ENCODE results near the gene PTAFR. TPM values are rescaled to one million over a fixed set of nuclear protein-coding genes. Genes with fewer than 3 reads are reported as not detected.

PTAFR gene
- total RNA-seq, 2 donors from 2014 or later = 2.4 to 3.7 TPM

GRCh38 chr1:28180306-28181305, 4.1 kb upstream of the PTAFR start:
- ATAC-seq = peak; percentile 64
- no peak for DNase-seq
- intact Hi-C loops (cut with DNase I, micrococcal nuclease) = no loop called here

- ATAC-seq (no peak), DNase-seq (no peak)
- intact Hi-C loops (cut with DNase I, micrococcal nuclease) = no loop called here
These were observed 2.4 kb upstream of the PTAFR start for GRCh38 chr1:28178690-28179485.

DNA sequence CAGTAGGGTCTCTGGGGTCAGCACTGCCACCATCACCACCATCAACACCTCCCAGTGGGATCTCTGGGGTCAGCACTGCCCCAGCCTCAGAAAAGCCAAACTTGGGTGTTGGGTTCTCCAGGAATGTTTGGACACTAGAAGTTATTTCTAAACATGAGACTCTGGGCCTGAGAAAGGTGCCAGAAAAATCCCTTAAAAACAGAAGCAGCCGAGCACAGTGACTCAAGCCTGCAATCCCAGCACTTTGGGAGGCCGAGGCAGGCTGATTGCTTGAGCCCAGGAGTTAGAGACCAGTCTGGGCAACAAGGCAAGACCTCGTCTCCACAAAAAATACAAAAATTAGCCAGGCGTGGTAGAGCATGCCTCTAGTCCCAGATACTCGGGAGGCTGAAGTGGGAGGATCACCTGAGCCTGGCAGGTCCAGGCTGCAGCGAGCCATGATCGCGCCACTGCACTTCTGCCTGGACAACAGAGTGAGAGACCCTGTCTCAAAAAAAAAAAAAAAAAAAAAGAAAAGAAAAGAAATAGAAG, 470 bp downstream of the PTAFR start:
- no peak for DNase-seq
- intact Hi-C loops (cut with DNase I, micrococcal nuclease) = no loop called here
- no peak for ATAC-seq

DNA sequence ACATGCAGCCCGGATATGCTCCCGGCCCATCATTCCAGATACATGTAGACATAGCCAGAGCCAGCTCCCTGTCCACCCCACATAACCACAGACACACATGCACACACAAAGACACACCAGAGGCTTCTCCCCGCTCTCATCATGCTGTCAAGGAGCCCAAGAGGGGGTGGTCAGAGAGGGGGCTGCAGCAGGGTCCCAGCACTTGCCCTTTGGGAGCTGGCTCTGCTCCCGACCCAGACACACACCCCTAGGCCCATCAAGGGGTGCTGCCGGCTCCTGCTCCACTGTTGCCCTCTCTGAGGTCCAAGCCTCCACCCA, 2.6 kb downstream of the PTAFR start:
- DNase-seq = no peak
- intact Hi-C loops (cut with DNase I, micrococcal nuclease) = no loop called here
- ATAC-seq = no peak

GRCh38 chr1:28173151-28173979, 3.1 kb downstream of the PTAFR start:
- intact Hi-C loops (cut with DNase I, micrococcal nuclease) = no loop called here
- DNase-seq (peak in 1 of 2 donors; percentile 25), ATAC-seq (no peak)

DNA sequence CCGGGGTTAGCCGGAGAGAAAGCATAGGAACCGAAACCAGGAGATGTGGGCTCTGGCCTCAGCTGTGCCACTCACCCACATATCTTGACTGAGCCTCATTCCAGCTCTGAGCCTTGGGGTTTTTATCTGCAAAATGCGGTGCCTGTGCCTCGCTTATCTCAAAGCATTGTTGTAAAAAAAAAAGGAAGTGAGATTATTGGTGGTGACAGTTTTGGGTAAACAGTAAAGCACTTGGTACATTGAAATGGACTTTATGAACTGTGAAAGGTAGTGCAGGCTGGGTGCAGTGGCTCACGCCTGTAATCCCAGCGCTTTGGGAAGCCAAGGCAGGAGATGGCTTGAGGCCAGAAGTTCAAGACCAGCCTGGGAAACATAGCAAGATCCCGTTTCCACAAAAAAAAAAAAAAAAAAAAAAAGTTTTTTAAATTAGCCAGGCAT, 3.8 kb downstream of the PTAFR start:
- DNase-seq = peak; percentile 57 to 65

GRCh38 chr1:28171246-28171645, 5.2 kb downstream of the PTAFR start:
- no peak for DNase-seq
- intact Hi-C loops (cut with DNase I, micrococcal nuclease) = no loop called here
- ATAC-seq = peak; percentile 43

More for the DNA sequence above, 3.8 kb downstream of the PTAFR start:
- peak; percentile 77 for ATAC-seq
- intact Hi-C loops (cut with DNase I, micrococcal nuclease) = no loop called here

DNA sequence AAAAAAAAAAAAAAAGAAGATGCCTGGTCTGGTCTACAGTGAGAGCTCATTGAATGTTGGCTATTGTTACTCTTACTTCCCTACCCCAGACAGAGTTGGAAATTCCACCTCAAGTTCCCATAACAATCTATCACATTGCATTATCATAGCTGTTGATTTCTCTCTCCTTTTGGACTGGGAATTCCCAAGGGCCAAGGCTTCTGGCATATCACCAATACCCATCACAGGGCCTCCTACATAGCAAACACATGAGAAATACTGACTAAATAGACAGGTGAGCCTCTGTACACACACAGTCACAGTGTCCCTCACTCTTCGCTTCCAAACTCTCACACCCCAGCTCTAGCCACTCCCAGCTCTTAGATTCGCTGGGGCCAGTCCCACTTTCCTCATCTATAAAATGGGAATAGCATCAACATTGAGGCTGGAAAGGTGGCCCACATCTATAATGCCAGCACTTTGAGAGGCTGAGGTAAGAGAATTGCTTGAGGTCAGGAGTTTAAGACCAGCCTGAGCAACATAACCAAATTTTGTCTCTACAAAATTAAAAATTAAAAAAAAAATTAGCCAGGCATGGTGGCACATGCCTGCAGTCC, 6.4 kb downstream of the PTAFR start:
- ATAC-seq (no peak), DNase-seq (no peak)
- intact Hi-C loops (cut with DNase I, micrococcal nuclease) = no loop called here

DNA sequence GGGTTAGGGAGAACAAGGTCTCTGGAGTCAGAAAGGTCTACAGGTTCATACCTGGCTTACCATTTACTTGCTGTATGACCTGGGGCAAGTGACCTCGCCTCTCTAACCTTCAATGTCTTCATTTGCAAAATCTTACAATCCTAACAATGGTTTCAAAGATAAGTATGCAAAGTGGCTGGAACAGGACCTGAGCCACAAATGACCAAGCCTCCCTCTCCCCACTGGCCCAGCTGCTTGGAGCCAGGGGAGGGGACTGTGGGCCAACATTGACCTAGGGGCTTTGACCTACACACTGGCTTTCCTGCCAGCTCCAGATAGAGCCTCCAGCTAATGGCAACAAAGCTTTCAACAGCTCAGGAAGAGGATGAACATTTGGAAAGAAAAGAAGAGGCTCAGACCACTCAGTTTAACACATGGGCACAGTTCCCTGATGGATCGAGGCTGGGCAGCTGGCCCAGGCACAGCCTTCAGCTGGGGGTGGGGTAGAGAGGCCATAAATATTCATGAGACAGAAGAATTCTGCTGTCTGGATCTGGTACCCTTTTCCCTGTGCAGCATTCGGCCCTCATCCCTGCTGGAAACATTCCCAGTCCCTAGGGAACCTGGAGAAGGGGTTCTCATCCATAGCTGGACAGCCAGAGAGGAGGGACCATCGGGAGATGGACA, 12.9 kb downstream of the PTAFR start:
- no peak for ATAC-seq
- DNase-seq = no peak
- intact Hi-C loops (cut with DNase I, micrococcal nuclease) = no loop called here

- intact Hi-C loops (cut with DNase I, micrococcal nuclease) = no loop called here
- DNase-seq = no peak
- ATAC-seq = no peak
These were observed 14.3 kb downstream of the PTAFR start for GRCh38 chr1:28162151-28162550.

GRCh38 chr1:28161751-28162150, 14.7 kb downstream of the PTAFR start:
- no peak for ATAC-seq

GRCh38 chr1:28160782-28161266, 15.7 kb downstream of the PTAFR start:
- peak; percentile 91 for ATAC-seq
- DNase-seq = no peak

More at GRCh38 chr1:28161751-28162150, 14.7 kb downstream of the PTAFR start:
- intact Hi-C loops (cut with DNase I, micrococcal nuclease) = no loop called here
- no peak for DNase-seq

DNA sequence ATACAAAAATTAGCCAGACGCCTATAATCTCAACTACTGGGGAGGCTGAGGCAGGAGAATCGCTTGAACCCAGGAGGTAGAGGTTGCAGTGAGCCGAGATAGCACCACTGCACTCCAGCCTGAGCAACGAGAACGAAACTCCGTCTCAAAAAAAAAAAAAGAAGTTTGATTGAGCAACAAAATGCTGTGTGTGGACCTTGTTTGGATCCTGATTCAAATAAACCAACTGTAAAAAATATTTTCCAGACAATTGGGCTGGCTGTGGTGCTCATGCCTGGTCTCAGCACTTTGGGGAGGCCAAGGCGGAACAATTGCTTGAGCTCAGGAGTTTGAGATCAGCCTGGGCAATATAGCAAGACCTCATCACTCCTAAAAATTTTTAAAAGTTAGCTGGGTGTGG, 16.8 kb downstream of the PTAFR start:
- ATAC-seq (no peak), DNase-seq (no peak)
- intact Hi-C loops (cut with DNase I, micrococcal nuclease) = no loop called here

More at GRCh38 chr1:28160782-28161266, 15.7 kb downstream of the PTAFR start:
- intact Hi-C loops (cut with DNase I, micrococcal nuclease) = no loop called here

DNA sequence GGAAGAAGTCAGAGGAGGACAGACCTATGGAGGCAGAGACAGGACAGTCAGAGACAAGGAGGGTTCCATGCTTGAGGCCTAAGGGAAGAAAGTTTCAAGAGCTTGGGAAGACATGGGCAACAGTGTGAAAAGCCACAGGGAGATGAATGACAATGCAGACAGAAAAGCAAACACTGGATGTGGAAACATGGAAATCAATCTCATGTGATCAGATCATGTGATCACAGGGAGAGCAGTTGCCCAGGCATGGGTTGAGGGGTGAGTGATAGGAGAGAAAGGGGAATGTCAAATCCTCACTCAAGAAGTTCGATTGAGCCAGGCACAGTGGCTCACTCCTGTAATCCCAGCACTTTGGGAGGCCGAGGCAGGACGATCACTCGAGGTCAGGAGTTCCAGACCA, 17.2 kb downstream of the PTAFR start:
- intact Hi-C loops (cut with DNase I, micrococcal nuclease) = no loop called here
- DNase-seq (no peak), ATAC-seq (no peak)

GRCh38 chr1:28157894-28158293, 18.6 kb downstream of the PTAFR start:
- ATAC-seq (no peak), DNase-seq (no peak)
- intact Hi-C loops (cut with DNase I, micrococcal nuclease) = no loop called here

GRCh38 chr1:28156821-28157220, 19.7 kb downstream of the PTAFR start:
- intact Hi-C loops (cut with DNase I, micrococcal nuclease) = no loop called here
- no peak for ATAC-seq
- no peak for DNase-seq

DNA sequence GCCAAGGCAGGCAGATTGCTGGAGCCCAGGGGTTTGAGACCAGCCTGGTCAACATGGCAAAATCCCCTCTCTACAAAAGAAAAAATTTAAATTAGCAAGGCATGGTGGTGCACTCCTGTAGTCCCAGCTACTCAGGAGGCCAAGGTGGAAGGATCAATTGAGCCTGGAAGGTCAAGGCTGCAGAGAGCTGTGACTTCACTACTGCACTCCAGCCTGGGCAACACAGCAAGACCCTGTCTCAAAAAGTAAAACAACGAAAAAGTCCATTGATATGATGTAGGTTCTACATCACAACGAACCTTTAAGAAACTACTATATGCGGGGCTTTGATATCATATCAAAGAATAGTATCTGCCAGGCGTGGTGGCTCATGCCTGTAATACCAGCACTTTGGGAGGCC, 20.9 kb downstream of the PTAFR start:
- intact Hi-C loops (cut with DNase I, micrococcal nuclease) = no loop called here

More for the DNA sequence above, 20.9 kb downstream of the PTAFR start:
- DNase-seq (no peak), ATAC-seq (no peak)
